GM21529 (cell line): ENCODE results near the gene SKA3.
"Not testable (repeated sequence)": the region's sequence is repeated elsewhere in the genome, so short reads cannot be mapped to it uniquely, and the experiment has no call there.

ENCODE experiments used
- ATAC-seq: cut with Tn5 transposase; IDR thresholded peaks from one replicate; pipeline ENCODE4 v1.9.1; 2021; ENCODE audit not compliant: unreplicated experiment

The SKA3 gene

DNA sequence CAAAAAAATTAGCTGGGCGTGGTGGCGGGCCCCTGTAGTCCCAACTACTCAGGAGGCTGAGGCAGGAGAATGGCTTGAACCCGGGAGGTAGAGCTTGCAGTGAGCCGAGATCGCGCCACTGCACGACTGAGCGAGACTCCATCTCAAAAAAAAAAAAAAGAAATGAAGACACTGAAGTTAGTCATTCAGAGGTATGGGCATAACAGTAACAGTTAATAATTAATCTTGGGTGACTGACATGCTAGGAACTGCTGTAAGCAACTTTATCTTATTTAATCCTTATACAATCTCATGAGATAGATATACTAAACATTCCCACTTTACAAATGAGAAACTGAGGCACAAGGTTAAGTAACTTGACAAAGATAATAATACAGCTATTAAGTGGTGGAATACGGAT, 4.9 kb downstream of the SKA3 start:
- no peak for ATAC-seq

DNA sequence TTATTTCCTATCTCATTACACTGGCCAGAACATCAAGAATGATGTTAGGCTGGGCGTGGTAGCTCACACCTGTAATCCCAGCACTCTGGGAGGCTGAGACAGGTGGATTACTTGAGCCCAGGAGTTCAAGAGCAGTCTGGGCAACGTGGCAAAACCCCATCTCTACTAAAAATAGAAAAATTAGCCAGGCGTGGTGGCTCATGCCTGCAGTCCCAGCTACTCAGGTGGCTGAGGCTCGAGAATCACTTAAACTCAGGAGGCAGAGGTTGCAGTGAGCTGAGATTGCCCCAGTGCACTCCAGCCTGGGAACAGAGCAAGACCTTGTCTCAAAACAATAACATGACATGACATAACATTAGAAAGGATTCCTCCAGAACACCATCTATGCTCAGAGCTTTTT, 10.7 kb downstream of the SKA3 start:
- not testable (repeated sequence) for ATAC-seq

- no peak for ATAC-seq
Observed at GRCh38 chr13:21164631-21165030, 11.7 kb downstream of the SKA3 start.

GRCh38 chr13:21152251-21152899, 24.0 kb downstream of the SKA3 start:
- ATAC-seq, result no peak

- no peak for ATAC-seq
Observed at GRCh38 chr13:21150013-21150412, 26.3 kb downstream of the SKA3 start.

- ATAC-seq, result no peak
Observed at GRCh38 chr13:21149568-21149967, 26.8 kb downstream of the SKA3 start.

DNA sequence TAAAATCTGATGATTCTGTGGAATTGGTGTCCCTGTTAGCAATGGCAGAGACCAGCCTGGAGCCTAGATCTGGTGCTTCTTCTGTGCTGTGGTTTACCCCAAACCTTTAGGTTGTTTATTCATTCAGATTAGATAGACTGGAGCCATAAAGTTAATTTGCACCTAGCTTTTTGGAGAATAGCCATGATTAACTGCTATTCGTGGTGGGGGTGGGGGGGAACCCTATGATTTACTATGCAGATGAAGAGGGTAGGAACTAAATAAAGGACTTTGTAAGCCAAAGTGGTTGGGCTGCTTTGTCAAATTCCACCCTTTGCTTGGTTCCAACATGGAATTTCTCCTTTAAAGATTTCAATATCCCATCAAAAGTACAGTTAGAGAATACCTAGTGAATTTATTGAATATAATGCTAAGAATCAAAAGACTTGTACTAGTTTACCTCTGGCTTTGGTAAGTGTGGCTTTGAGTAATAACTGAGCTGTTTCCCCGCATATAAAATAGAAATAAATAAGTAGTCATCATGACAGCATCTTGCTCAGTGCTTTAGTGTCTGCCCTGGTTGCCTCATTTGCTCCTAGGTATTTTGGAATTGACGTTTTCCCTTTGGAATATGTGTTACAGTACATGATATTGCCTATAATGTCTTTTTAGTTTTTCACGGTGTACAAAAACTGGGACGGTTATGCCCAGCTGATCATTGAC, 27.6 kb downstream of the SKA3 start:
- no peak for ATAC-seq

- ATAC-seq, result no peak
Observed at GRCh38 chr13:21147827-21148226, 28.5 kb downstream of the SKA3 start.

DNA sequence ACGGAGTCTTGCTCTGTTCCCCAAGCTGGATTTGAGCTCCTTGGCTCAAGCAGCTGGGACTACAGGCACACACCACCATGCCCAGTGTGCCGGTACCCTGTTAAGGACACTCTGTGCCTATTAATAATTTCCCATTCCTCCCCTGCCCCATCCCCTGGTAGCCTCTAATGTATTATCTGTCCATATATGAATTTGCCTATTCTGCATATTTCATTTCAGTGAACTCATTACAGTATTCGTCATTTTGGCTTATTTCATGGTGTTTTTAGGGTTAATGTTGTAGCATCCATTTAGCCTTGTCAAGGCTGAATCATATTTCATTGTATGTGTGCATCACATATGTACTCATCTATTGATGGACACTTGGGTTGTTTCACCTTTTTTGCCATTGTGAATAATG, 33.6 kb downstream of the SKA3 start:
- no peak for ATAC-seq

- no peak for ATAC-seq
Observed at GRCh38 chr13:21139374-21139773, 37.0 kb downstream of the SKA3 start.

- ATAC-seq, result no peak
Observed at GRCh38 chr13:21138561-21138960, 37.8 kb downstream of the SKA3 start.

DNA sequence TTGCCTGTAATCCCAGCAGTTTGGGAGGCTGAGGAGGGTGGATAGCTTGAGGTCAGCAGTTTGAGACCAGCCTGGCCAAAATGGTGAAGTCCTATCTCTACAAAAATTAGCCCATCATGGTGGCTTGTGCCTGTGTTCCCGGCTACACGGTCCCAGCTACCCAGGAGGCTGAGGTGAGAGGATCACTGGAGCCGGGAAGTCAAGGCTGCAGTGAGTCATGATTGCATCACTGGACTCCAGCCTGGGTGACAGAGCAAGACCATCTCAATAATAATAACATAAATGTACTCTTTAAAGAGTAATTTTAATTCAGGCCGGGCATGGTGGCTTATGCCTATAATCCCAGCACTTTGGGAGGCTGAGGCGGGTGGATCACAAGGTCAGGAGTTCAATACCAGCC, 38.7 kb downstream of the SKA3 start:
- no peak for ATAC-seq

DNA sequence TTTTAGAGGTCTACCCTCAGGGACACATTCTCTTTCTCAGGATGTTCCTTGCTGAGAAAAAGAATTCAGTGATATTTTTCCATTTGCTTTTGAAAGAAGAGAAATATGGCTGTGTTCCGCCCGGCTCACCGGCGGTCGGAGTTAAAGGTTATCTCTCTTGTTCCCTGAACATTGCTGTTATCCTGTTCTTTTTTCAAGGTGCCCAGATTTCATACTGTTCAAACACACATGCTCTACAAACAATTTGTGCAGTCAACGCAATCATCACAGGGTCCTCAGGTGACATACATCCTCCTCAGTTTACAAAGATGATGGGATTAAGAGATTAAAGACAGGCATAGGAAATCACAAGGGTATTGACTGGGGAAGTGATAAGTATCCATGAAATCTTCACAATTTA, 40.5 kb downstream of the SKA3 start:
- ATAC-seq, result not testable (repeated sequence)

DNA sequence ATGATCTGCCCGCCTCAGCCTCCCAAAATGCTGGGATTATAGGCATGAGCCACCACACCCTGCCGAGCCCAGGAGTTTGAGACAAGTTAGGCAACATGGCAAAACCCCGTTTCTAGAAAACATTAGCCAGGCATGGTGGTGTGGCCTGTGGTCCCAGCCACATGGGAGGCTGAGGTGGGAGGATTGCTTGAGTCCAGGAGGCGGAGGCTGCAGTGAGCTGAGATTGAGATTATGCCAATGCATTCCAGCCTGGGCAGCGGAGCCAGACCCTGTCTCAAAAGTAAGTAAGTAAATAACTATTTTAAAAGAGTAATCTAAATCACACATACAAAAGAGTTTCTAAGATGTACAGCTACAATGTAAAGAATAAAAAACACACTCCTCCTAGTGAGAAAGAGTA, 41.9 kb downstream of the SKA3 start:
- ATAC-seq, result no peak

DNA sequence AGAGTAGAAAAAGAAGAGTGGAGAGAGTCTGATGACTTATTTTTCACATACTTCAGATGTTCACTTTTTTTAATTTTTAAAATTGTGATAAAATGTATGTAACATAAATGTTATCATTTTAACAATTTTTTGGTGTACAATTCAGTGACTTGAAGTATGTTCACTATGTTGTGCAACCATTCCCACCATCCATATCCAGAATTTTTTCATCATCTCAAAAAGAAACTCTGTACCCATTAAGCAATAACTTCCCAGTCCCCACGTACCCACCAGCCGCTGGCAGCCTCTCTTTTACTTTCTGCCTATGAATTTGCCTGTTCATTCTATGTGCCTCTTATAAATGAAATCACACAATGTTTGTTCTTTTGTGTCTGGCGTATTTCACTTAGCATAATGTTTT, 43.3 kb downstream of the SKA3 start:
- ATAC-seq, result no peak

DNA sequence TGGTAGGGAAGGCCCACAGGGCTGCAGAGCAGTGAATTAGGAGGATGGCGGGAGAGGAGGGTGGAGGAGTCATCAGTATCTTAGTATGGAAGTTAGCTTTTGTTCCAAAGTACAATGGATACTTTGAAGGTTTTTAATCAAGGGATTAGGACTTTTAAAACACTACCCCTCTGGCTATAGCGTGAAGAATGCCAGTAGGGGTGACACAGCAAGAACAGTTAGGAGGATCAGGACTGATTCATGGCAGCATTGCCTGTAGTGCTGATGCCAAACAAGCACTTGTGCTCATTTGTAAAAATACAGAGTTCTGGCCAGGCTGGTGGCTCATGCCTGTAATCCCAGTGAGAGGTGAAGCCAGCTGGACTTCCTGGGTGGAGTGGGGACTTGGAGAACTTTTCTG, 46.2 kb downstream of the SKA3 start:
- ATAC-seq, result no peak

- no peak for ATAC-seq
Observed at GRCh38 chr13:21124852-21125251, 51.5 kb downstream of the SKA3 start.

GRCh38 chr13:21123956-21124355, 52.4 kb downstream of the SKA3 start:
- ATAC-seq, result no peak

- ATAC-seq, result no peak
Observed at GRCh38 chr13:21121616-21122015, 54.7 kb downstream of the SKA3 start.

- no peak for ATAC-seq
Observed at GRCh38 chr13:21120191-21120590, 56.2 kb downstream of the SKA3 start.

- ATAC-seq, result no peak
Observed at GRCh38 chr13:21119526-21119925, 56.8 kb downstream of the SKA3 start.

- no peak for ATAC-seq
Observed at GRCh38 chr13:21118180-21118579, 58.2 kb downstream of the SKA3 start.
